Measurements from ENCODE around the gene RBM45. TPM values are rescaled to one million over a fixed set of nuclear protein-coding genes. Genes with fewer than 3 reads are reported as not detected.
A peak's percentile ranks its signal among the peaks of the same experiment; 100 is the strongest.

Gene RBM45, protein sequence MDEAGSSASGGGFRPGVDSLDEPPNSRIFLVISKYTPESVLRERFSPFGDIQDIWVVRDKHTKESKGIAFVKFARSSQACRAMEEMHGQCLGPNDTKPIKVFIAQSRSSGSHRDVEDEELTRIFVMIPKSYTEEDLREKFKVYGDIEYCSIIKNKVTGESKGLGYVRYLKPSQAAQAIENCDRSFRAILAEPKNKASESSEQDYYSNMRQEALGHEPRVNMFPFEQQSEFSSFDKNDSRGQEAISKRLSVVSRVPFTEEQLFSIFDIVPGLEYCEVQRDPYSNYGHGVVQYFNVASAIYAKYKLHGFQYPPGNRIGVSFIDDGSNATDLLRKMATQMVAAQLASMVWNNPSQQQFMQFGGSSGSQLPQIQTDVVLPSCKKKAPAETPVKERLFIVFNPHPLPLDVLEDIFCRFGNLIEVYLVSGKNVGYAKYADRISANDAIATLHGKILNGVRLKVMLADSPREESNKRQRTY
- 20.2 TPM for polyA plus RNA-seq (2013, experiment 1 of 2)
- polyA plus RNA-seq (2013, experiment 2 of 2), result 20.1 TPM

- peak; percentile 94 for DNase-seq
- Histone ChIP-seq H4K5ac (ENCODE audit: low read length) (no peak within 1 kb of the TSS), H3K18ac (ENCODE audit: low read length) (no peak within 1 kb of the TSS), H2AK5ac (ENCODE audit: low read length) (no peak within 1 kb of the TSS), H3K79me1 (ENCODE audit: low read length) (peaks cover 2% of the 10 kb centered on the region), H3K27ac (ENCODE audit: low read depth, low read length) (no peak within 1 kb of the TSS), H3K9ac (ENCODE audit: low read length) (peak within 1 kb of the TSS; percentile 89), H3K36me3 (ENCODE audit: control insufficient read depth, insufficient read depth, low read length) (no peaks in the 10 kb centered on the region), H2BK120ac (ENCODE audit: low read depth, low read length) (no peak within 1 kb of the TSS), H3K27me3 (ENCODE audit: insufficient read depth, low read length, poor library complexity) (no peaks in the 10 kb centered on the region), H3K4ac (ENCODE audit: low read depth, low read length) (no peak within 1 kb of the TSS), H3K4me3 (ENCODE audit: low read length) (peak within 1 kb of the TSS; percentile 92), H2BK15ac (replicated peaks; ENCODE audit: low read depth) (no peak within 1 kb of the TSS), H3K4me2 (ENCODE audit: low read length) (peak within 1 kb of the TSS; percentile 96), H4K8ac (ENCODE audit: low read depth, low read length) (no peak within 1 kb of the TSS), H3K4me1 (ENCODE audit: control insufficient read depth, low read depth, low read length) (no peaks in the 10 kb centered on the region), H3K79me2 (ENCODE audit: control insufficient read depth, insufficient read depth, low read length) (no peaks in the 10 kb centered on the region), H3K23ac (ENCODE audit: low read length) (peak within 1 kb of the TSS; percentile 50), H3K56ac (ENCODE audit: low read length) (peak within 1 kb of the TSS; percentile 96), H2BK5ac (ENCODE audit: low read length) (no peak within 1 kb of the TSS)
- no CpG with 5 or more reads among the region's 60 CpGs for WGBS (ENCODE audit: extremely low coverage, insufficient coverage, low lambda C conversion rate)
Observed at GRCh38 chr2:178112202-178113152, at the start of gene RBM45. Gene RBM45 (plus strand): TSS chr2:178112437. CDS start chr2:178112547, 110 bp downstream.

GRCh38 chr2:178066324-178066723 lies 45.9 kb upstream of the RBM45 start:
- H3K4me2 ChIP-seq (ENCODE audit: low read length), result no peak overlapping the region
- no peaks in the 10 kb centered on the region for H3K79me1 ChIP-seq (ENCODE audit: low read length)
- H2BK120ac ChIP-seq (ENCODE audit: low read depth, low read length), result no peak overlapping the region
- DNase-seq, result no peak
- H3K79me2 ChIP-seq (ENCODE audit: control insufficient read depth, insufficient read depth, low read length), result no peaks in the 10 kb centered on the region
- no peaks in the 10 kb centered on the region for H3K36me3 ChIP-seq (ENCODE audit: control insufficient read depth, insufficient read depth, low read length)
- no peak overlapping the region for H3K9ac ChIP-seq (ENCODE audit: low read length)
- no peak overlapping the region for H3K18ac ChIP-seq (ENCODE audit: low read length)
- H3K23ac ChIP-seq (ENCODE audit: low read length), result no peak overlapping the region
- H3K4ac ChIP-seq (ENCODE audit: low read depth, low read length), result no peak overlapping the region
- H4K8ac ChIP-seq (ENCODE audit: low read depth, low read length), result no peak overlapping the region
- no peaks in the 10 kb centered on the region for H3K4me1 ChIP-seq (ENCODE audit: control insufficient read depth, low read depth, low read length)
- H3K56ac ChIP-seq (ENCODE audit: low read length), result no peak overlapping the region
- H2BK15ac ChIP-seq (replicated peaks; ENCODE audit: low read depth), result no peak overlapping the region
- no peaks in the 10 kb centered on the region for H3K27me3 ChIP-seq (ENCODE audit: insufficient read depth, low read length, poor library complexity)
- WGBS (ENCODE audit: extremely low coverage, insufficient coverage, low lambda C conversion rate), result no CpG with 5 or more reads among the region's 3 CpGs
- no peak overlapping the region for H3K4me3 ChIP-seq (ENCODE audit: low read length)
- H2BK5ac ChIP-seq (ENCODE audit: low read length), result no peak overlapping the region
- H4K5ac ChIP-seq (ENCODE audit: low read length), result no peak overlapping the region
- H3K27ac ChIP-seq (ENCODE audit: low read depth, low read length), result no peak overlapping the region
- no peak overlapping the region for H2AK5ac ChIP-seq (ENCODE audit: low read length)

- Histone ChIP-seq H3K4ac (ENCODE audit: low read depth, low read length) (no peak overlapping the region), H3K56ac (ENCODE audit: low read length) (no peak overlapping the region), H3K79me2 (ENCODE audit: control insufficient read depth, insufficient read depth, low read length) (no peaks in the 10 kb centered on the region), H3K79me1 (ENCODE audit: low read length) (no peaks in the 10 kb centered on the region), H3K18ac (ENCODE audit: low read length) (no peak overlapping the region), H2BK15ac (replicated peaks; ENCODE audit: low read depth) (no peak overlapping the region), H2BK5ac (ENCODE audit: low read length) (no peak overlapping the region), H3K23ac (ENCODE audit: low read length) (no peak overlapping the region), H4K5ac (ENCODE audit: low read length) (no peak overlapping the region), H2BK120ac (ENCODE audit: low read depth, low read length) (no peak overlapping the region), H3K9ac (ENCODE audit: low read length) (no peak overlapping the region), H4K8ac (ENCODE audit: low read depth, low read length) (no peak overlapping the region), H3K4me3 (ENCODE audit: low read length) (no peak overlapping the region), H3K27ac (ENCODE audit: low read depth, low read length) (no peak overlapping the region), H3K4me2 (ENCODE audit: low read length) (no peak overlapping the region), H2AK5ac (ENCODE audit: low read length) (no peak overlapping the region), H3K27me3 (ENCODE audit: insufficient read depth, low read length, poor library complexity) (no peaks in the 10 kb centered on the region), H3K36me3 (ENCODE audit: control insufficient read depth, insufficient read depth, low read length) (no peaks in the 10 kb centered on the region), H3K4me1 (ENCODE audit: control insufficient read depth, low read depth, low read length) (no peaks in the 10 kb centered on the region)
- WGBS (ENCODE audit: extremely low coverage, insufficient coverage, low lambda C conversion rate), result no CpG with 5 or more reads among the region's 1 CpG
- DNase-seq, result no peak
Observed at GRCh38 chr2:178066890-178067669, 45.2 kb upstream of the RBM45 start.

- WGBS (ENCODE audit: extremely low coverage, insufficient coverage, low lambda C conversion rate), result no CpG with 5 or more reads among the region's 1 CpG
Observed at GRCh38 chr2:178068823-178069454, 43.3 kb upstream of the RBM45 start.

GRCh38 chr2:178069551-178069950 lies 42.7 kb upstream of the RBM45 start:
- no peak overlapping the region for H2AK5ac ChIP-seq (ENCODE audit: low read length)

More at GRCh38 chr2:178068823-178069454, 43.3 kb upstream of the RBM45 start:
- no peak overlapping the region for H3K23ac ChIP-seq (ENCODE audit: low read length)
- no peak overlapping the region for H3K27ac ChIP-seq (ENCODE audit: low read depth, low read length)
- no peak for DNase-seq
- H3K4me1 ChIP-seq (ENCODE audit: control insufficient read depth, low read depth, low read length), result no peaks in the 10 kb centered on the region
- H3K18ac ChIP-seq (ENCODE audit: low read length), result no peak overlapping the region
- no peaks in the 10 kb centered on the region for H3K36me3 ChIP-seq (ENCODE audit: control insufficient read depth, insufficient read depth, low read length)
- no peak overlapping the region for H2AK5ac ChIP-seq (ENCODE audit: low read length)
- H3K4me2 ChIP-seq (ENCODE audit: low read length), result no peak overlapping the region
- H3K27me3 ChIP-seq (ENCODE audit: insufficient read depth, low read length, poor library complexity), result no peaks in the 10 kb centered on the region
- no peaks in the 10 kb centered on the region for H3K79me2 ChIP-seq (ENCODE audit: control insufficient read depth, insufficient read depth, low read length)
- no peak overlapping the region for H4K8ac ChIP-seq (ENCODE audit: low read depth, low read length)
- H3K9ac ChIP-seq (ENCODE audit: low read length), result no peak overlapping the region
- no peak overlapping the region for H3K56ac ChIP-seq (ENCODE audit: low read length)
- H2BK120ac ChIP-seq (ENCODE audit: low read depth, low read length), result no peak overlapping the region
- no peak overlapping the region for H4K5ac ChIP-seq (ENCODE audit: low read length)
- no peak overlapping the region for H2BK5ac ChIP-seq (ENCODE audit: low read length)
- no peak overlapping the region for H2BK15ac ChIP-seq (replicated peaks; ENCODE audit: low read depth)
- H3K4ac ChIP-seq (ENCODE audit: low read depth, low read length), result no peak overlapping the region
- H3K4me3 ChIP-seq (ENCODE audit: low read length), result no peak overlapping the region
- H3K79me1 ChIP-seq (ENCODE audit: low read length), result no peaks in the 10 kb centered on the region

More at GRCh38 chr2:178069551-178069950, 42.7 kb upstream of the RBM45 start:
- Histone ChIP-seq H3K23ac (ENCODE audit: low read length) (no peak overlapping the region), H3K27ac (ENCODE audit: low read depth, low read length) (no peak overlapping the region), H2BK5ac (ENCODE audit: low read length) (no peak overlapping the region), H3K4me1 (ENCODE audit: control insufficient read depth, low read depth, low read length) (no peaks in the 10 kb centered on the region), H3K4me2 (ENCODE audit: low read length) (no peak overlapping the region), H4K5ac (ENCODE audit: low read length) (no peak overlapping the region), H3K79me1 (ENCODE audit: low read length) (no peaks in the 10 kb centered on the region), H2BK120ac (ENCODE audit: low read depth, low read length) (no peak overlapping the region), H3K56ac (ENCODE audit: low read length) (no peak overlapping the region), H3K18ac (ENCODE audit: low read length) (no peak overlapping the region), H3K4ac (ENCODE audit: low read depth, low read length) (no peak overlapping the region), H3K27me3 (ENCODE audit: insufficient read depth, low read length, poor library complexity) (no peaks in the 10 kb centered on the region), H2BK15ac (replicated peaks; ENCODE audit: low read depth) (no peak overlapping the region), H4K8ac (ENCODE audit: low read depth, low read length) (no peak overlapping the region), H3K79me2 (ENCODE audit: control insufficient read depth, insufficient read depth, low read length) (no peaks in the 10 kb centered on the region), H3K36me3 (ENCODE audit: control insufficient read depth, insufficient read depth, low read length) (no peaks in the 10 kb centered on the region), H3K4me3 (ENCODE audit: low read length) (no peak overlapping the region), H3K9ac (ENCODE audit: low read length) (no peak overlapping the region)
- peak; percentile 13 for DNase-seq
- WGBS (ENCODE audit: extremely low coverage, insufficient coverage, low lambda C conversion rate), result no CpG with 5 or more reads among the region's 1 CpG

Data from mesendoderm (in vitro differentiated cells).